HepG2 (cell line): ENCODE data around the gene C9orf78. TPM values are rescaled to one million over a fixed set of nuclear protein-coding genes. Genes with fewer than 3 reads are reported as not detected.

Source experiments
- FLYWCH1 ChIP-seq: sonication (generic); formaldehyde crosslinking; IDR thresholded peaks from 2 replicates; pipeline ENCODE4 v1.8.1; 2023; ENCODE audit warnings: mild to moderate bottlenecking, missing genetic modification reagents
- FOXK1 ChIP-seq: sonication (generic); formaldehyde crosslinking; IDR thresholded peaks from 2 replicates; pipeline ENCODE4 v1.4.0; 2020; ENCODE audit warnings: low read depth, missing genetic modification reagents, borderline replicate concordance
- HDAC2 ChIP-seq: sonication (generic); formaldehyde crosslinking; IDR thresholded peaks from 2 replicates; pipeline ENCODE4 v1.4.0; 2020; ENCODE audit warnings: missing genetic modification reagents
- KDM3A ChIP-seq: IDR thresholded peaks from 2 replicates; pipeline ENCODE4 v1.6.1; 2018; ENCODE audit warnings: low read depth, missing compliant biosample characterization
- MIER3 ChIP-seq: IDR thresholded peaks from 2 replicates; pipeline ENCODE4 v1.6.1; 2016; ENCODE audit warnings: missing compliant biosample characterization, borderline replicate concordance
- NFE2L2 ChIP-seq: fragments of 150-350 bp; IDR thresholded peaks from 2 replicates; pipeline ENCODE4 v1.6.1; 2014; ENCODE audit warnings: low read length
- RBAK ChIP-seq: sonication (generic); formaldehyde crosslinking; IDR thresholded peaks from 2 replicates; pipeline ENCODE4 v1.5.1; 2020; ENCODE audit warnings: mild to moderate bottlenecking, missing genetic modification reagents
- SMARCE1 ChIP-seq: fragments of 450-650 bp; IDR thresholded peaks from 2 replicates; pipeline ENCODE4 v1.6.1; 2017; ENCODE audit warnings: borderline replicate concordance
- ZBTB4 ChIP-seq: sonication (generic); formaldehyde crosslinking; IDR thresholded peaks from 2 replicates; pipeline ENCODE4 v1.4.0; 2020; ENCODE audit warnings: missing genetic modification reagents, mild to moderate bottlenecking, borderline replicate concordance
- ZEB1 ChIP-seq: IDR thresholded peaks from 2 replicates; pipeline ENCODE4 v1.6.1; 2012; ENCODE audit warnings: mild to moderate bottlenecking, low read depth, inconsistent platforms; ENCODE audit not compliant: insufficient replicate concordance
- ZGPAT ChIP-seq: IDR thresholded peaks from 2 replicates; pipeline ENCODE4 v1.6.1; 2016; ENCODE audit warnings: mild to moderate bottlenecking
- ZNF446 ChIP-seq: sonication (generic); formaldehyde crosslinking; IDR thresholded peaks from 2 replicates; pipeline ENCODE4 v1.5.0; 2020; ENCODE audit warnings: mild to moderate bottlenecking, missing genetic modification reagents
- ZNF547 ChIP-seq: sonication (generic); formaldehyde crosslinking; IDR thresholded peaks from 2 replicates; pipeline ENCODE4 v1.5.1; 2020; ENCODE audit warnings: mild to moderate bottlenecking, missing genetic modification reagents
- ZNF552 ChIP-seq: sonication (generic); formaldehyde crosslinking; IDR thresholded peaks from 2 replicates; pipeline ENCODE4 v1.9.0; 2022; ENCODE audit warnings: missing genetic modification reagents, mild to moderate bottlenecking, borderline replicate concordance
- ZNF720 ChIP-seq: sonication (generic); formaldehyde crosslinking; IDR thresholded peaks from 2 replicates; pipeline ENCODE4 v1.4.0; 2020; ENCODE audit warnings: missing genetic modification reagents
- ZNF839 ChIP-seq: sonication (generic); formaldehyde crosslinking; IDR thresholded peaks from 2 replicates; pipeline ENCODE4 v1.4.0; 2020; ENCODE audit warnings: missing genetic modification reagents, mild to moderate bottlenecking, borderline replicate concordance
- polyA plus RNA-seq, 8 experiments: library from polyadenylated mRNA; depleted of rRNA in 3 of 8; stranded (reverse) in 7 of 8; unstranded in 1 of 8; fragments of >200 nt; fragmentation: Illumina TruSeq in 4 of 8; extraction: Trizol in 4 of 8; gene quantifications; 2 replicates each; pipeline versions ENCODE4 v1.2.1 to v1.2.3, GENCODE V29; 2011 to 2016; ENCODE audit warnings: low read depth in 4 of 8, missing spikeins in 1 of 8, mixed read lengths in 1 of 8; ENCODE audit not compliant: insufficient read depth in 1 of 8
- total RNA-seq, 5 experiments: library from RNA; depleted of rRNA; stranded (reverse); fragments of >200 nt; fragmentation: Illumina TruSeq; extraction: Trizol; gene quantifications; 2 replicates each; pipeline ENCODE4 v1.2.3, GENCODE V29; 2016; ENCODE audit warnings: low read depth in 1 of 5
- TF ChIP-seq, protein P1 (sequence below): sonication (generic); formaldehyde crosslinking; IDR thresholded peaks from 2 replicates; pipeline ENCODE4 v1.4.0; 2020; ENCODE audit warnings: mild to moderate bottlenecking, missing genetic modification reagents

The C9orf78 gene
- total and polyA plus RNA-seq, 2 of the 13 experiments (the other 11 are each of a cell fraction or from before 2014, with no cell fraction given): 18.4 to 35.5 TPM

GRCh38 chr9:129835128-129835859, at the start of gene C9orf78, which contains the start of gene USP20 (continued):
- TF ChIP-seq, protein P1, sequence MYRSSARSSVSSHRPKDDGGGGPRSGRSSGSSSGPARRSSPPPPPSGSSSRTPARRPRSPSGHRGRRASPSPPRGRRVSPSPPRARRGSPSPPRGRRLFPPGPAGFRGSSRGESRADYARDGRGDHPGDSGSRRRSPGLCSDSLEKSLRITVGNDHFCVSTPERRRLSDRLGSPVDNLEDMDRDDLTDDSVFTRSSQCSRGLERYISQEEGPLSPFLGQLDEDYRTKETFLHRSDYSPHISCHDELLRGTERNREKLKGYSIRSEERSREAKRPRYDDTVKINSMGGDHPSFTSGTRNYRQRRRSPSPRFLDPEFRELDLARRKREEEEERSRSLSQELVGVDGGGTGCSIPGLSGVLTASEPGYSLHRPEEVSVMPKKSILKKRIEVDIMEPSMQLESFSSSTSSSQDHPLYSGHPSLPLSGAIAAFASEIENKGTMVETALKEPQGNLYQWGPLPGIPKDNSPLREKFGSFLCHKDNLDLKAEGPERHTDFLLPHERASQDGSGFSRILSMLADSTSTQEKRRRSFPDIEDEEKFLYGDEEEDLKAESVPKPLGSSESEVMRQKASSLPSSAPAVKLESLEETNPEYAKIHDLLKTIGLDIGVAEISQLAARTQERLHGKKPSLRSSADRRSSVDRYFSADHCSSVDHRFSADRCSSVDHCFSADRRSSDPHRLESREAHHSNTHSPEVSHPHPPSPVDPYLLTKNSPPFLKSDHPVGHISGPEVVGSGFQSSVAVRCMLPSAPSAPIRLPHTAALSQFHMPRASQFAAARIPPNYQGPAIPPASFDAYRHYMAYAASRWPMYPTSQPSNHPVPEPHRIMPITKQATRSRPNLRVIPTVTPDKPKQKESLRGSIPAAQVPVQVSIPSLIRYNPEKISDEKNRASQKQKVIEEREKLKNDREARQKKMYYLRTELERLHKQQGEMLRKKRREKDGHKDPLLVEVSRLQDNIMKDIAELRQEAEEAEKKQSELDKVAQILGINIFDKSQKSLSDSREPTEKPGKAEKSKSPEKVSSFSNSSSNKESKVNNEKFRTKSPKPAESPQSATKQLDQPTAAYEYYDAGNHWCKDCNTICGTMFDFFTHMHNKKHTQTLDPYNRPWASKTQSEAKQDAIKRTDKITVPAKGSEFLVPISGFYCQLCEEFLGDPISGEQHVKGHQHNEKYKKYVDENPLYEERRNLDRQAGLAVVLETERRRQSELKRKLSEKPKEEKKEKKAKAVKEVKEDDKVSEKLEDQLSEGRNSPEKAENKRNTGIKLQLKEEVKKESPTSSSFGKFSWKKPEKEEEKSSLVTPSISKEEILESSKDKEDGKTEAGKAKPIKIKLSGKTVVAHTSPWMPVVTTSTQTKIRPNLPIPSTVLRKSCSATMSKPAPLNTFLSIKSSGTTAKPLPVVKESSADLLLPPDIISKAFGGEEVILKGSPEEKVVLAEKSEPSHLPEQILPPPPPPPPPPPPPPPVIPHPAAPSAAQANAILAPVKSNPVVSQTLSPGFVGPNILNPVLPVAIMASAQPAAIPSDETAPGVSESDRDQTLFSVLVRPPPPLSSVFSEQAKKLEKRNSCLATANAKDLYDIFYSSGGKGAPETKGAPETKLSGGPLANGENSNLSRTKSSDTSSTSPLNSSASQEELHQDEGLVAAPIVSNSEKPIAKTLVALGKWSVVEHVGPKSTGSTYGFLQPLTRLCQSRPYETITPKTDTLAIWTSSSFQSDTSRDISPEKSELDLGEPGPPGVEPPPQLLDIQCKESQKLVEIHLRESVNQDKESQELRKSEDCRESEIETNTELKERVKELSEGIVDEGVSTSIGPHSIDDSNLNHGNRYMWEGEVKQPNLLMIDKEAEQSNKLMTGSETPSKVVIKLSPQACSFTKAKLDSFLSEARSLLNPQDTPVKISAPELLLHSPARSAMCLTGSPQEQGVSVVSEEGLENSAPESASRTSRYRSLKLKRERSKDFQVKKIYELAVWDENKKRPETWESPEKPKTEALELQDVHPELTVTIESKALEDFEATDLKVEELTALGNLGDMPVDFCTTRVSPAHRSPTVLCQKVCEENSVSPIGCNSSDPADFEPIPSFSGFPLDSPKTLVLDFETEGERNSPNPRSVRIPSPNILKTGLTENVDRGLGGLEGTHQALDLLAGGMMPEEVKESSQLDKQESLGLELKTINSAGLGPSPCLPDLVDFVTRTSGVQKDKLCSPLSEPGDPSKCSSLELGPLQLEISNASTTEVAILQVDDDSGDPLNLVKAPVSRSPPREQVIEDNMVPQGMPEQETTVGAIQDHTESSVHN (CRISPR knock-in tag): no peak
- TF ChIP-seq ZBTB4 (CRISPR knock-in tag) (no peak), ZNF547 (peak; percentile 50; the same call in 1 of the 2 replicates), ZNF446 (CRISPR knock-in tag) (no peak; the same call in 1 of the 2 replicates), ZNF839 (CRISPR knock-in tag) (no peak), MIER3 (no peak), FLYWCH1 (CRISPR knock-in tag) (no peak), ZGPAT (peak; percentile 76), HDAC2 (CRISPR knock-in tag) (peak; percentile 73; the same call in 1 of the 2 replicates), KDM3A (CRISPR knock-in tag) (0 out of 2 replicates have a peak, but pooled peaks have one; percentile 31), SMARCE1 (no peak), RBAK (CRISPR knock-in tag) (no peak), NFE2L2 (no peak), ZNF720 (no peak), ZEB1 (no peak), FOXK1 (peak; percentile 23; the same call in 1 of the 2 replicates), ZNF552 (CRISPR knock-in tag) (no peak)
